H1 (cell line): Measurements from ENCODE around the gene EWSR1. TPM values are rescaled to one million over a fixed set of nuclear protein-coding genes. Genes with fewer than 3 reads are reported as not detected.

Experiments
- EP300 ChIP-seq, 2 experiments: IDR thresholded peaks; 1 replicate in 1 of 2; 2 replicates in 1 of 2; pipeline ENCODE4 v1.6.1; 2011 to 2012; ENCODE audit warnings: low read depth in 2 of 2, low read length in 2 of 2, mild to moderate bottlenecking in 2 of 2, borderline replicate concordance in 1 of 2, inconsistent platforms in 1 of 2, moderate library complexity in 1 of 2
- GTF2F1 ChIP-seq: IDR thresholded peaks from 2 replicates; pipeline ENCODE4 v1.6.1; 2012; ENCODE audit warnings: low read depth, low read length, improper control_type of control experiment, borderline replicate concordance
- KDM5A ChIP-seq: fragments of 200-600 bp; IDR thresholded peaks from 2 replicates; pipeline ENCODE4 v1.7.1; 2012; ENCODE audit warnings: mild to moderate bottlenecking, low read length, inconsistent platforms, mixed read lengths
- POLR2A ChIP-seq, 2 experiments: IDR thresholded peaks; 1 replicate in 1 of 2; 2 replicates in 1 of 2; pipeline ENCODE4 v1.6.1; 2011; ENCODE audit warnings: low read depth in 2 of 2, low read length in 2 of 2, mild to moderate bottlenecking in 2 of 2; ENCODE audit errors: control extremely low read depth in 1 of 2
- ZNF274 ChIP-seq: IDR thresholded peaks from 2 replicates; pipeline ENCODE4 v1.7.0; 2012; ENCODE audit warnings: low read length, borderline replicate concordance; ENCODE audit errors: extremely low read depth
- polyA plus RNA-seq, 7 experiments: library from polyadenylated mRNA; depleted of rRNA in 3 of 7; stranded (reverse) in 5 of 7; unstranded in 2 of 7; fragments of >200 nt in 5 of 7; fragments of 200-250 nt in 2 of 7; gene quantifications; 1 replicate in 5 of 7; 2 replicates in 1 of 7; 4 replicates in 1 of 7; pipeline versions ENCODE4 v1.2.1 to v1.2.3, GENCODE V29; 2011 to 2013; ENCODE audit warnings: missing spikeins in 2 of 7, mixed read lengths in 2 of 7
- total RNA-seq: library from RNA; stranded (reverse); fragmentation: NEBNext Ultra II Directional; extraction: Animal tissue kit (Norgen Biotek cat#: 25700); gene quantifications from 2 replicates; pipeline ENCODE4 v1.2.1, GENCODE V29; 2021
- TF ChIP-seq, protein P1 (sequence below): IDR thresholded peaks from 2 replicates; pipeline ENCODE4 v1.6.1; 2011; ENCODE audit warnings: low read length, improper control_type of control experiment

The EWSR1 gene
- total and polyA plus RNA-seq, 2 of the 8 experiments (the other 6 are each of a cell fraction or from before 2014, with no cell fraction given): 387 to 930 TPM

DNA sequence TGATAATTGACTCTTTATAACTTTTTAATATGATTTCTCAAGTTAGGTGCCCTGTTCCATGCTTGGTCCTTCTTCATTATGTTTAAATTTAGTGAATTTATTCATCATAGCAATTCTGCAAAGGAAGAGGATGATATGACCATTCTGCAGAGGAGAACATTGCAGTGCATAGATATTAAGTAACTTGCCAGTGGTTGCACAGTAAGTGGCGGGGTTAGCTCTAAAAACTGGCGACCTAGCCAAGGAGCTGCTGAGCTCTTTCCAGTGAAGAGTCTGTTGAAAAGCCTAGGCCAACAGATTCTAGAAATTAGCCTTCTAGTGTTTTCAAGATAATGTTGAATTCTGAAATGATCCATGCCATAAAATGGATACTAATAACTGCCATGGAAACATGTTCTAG lies 4.6 kb downstream of the EWSR1 start (continued):
- TF ChIP-seq KDM5A (no peak), ZNF274 (no peak), POLR2A (IDR thresholded peaks at IDR 0.05; ENCODE audit: control extremely low read depth in 1 of 2, low read depth in 2 of 2, low read length in 2 of 2) (no peak), EP300 (IDR thresholded peaks at IDR 0.05; ENCODE audit: borderline replicate concordance in 1 of 2, low read depth in 2 of 2, low read length in 2 of 2) (no peak), GTF2F1 (no peak)
- TF ChIP-seq, protein P1, sequence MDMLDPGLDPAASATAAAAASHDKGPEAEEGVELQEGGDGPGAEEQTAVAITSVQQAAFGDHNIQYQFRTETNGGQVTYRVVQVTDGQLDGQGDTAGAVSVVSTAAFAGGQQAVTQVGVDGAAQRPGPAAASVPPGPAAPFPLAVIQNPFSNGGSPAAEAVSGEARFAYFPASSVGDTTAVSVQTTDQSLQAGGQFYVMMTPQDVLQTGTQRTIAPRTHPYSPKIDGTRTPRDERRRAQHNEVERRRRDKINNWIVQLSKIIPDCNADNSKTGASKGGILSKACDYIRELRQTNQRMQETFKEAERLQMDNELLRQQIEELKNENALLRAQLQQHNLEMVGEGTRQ: no peak
